ENCODE results near the gene FKBP1B.
"Not testable (repeated sequence)": the region's sequence is repeated elsewhere in the genome, so short reads cannot be mapped to it uniquely, and the experiment has no call there.

Gene FKBP1B

GRCh38 chr2:24058564-24059271 is 9.2 kb downstream of the FKBP1B start:
- no peak for DNase-seq (ENCODE audit: low spot score)

- DNase-seq (ENCODE audit: low spot score), result no peak
Measured at GRCh38 chr2:24065341-24065740, 15.8 kb downstream of the FKBP1B start.

- no peak for DNase-seq (ENCODE audit: low spot score)
Measured at GRCh38 chr2:24072259-24072658, 22.7 kb downstream of the FKBP1B start.

GRCh38 chr2:24073816-24074215 is 24.3 kb downstream of the FKBP1B start:
- DNase-seq (ENCODE audit: low spot score), result no peak

- DNase-seq (ENCODE audit: low spot score), result no peak
Measured at GRCh38 chr2:24075259-24075658, 25.7 kb downstream of the FKBP1B start.

- DNase-seq (ENCODE audit: low spot score), result peak; percentile 95
Measured at GRCh38 chr2:24075915-24076848, 26.6 kb downstream of the FKBP1B start, which contains the start of gene SF3B6. Gene SF3B6 (minus strand): TSS chr2:24076326. CDS start chr2:24076229, 97 bp downstream.

- no peak for DNase-seq (ENCODE audit: low spot score)
Measured at GRCh38 chr2:24076849-24077534, 27.5 kb downstream of the FKBP1B start.

- peak; percentile 14 for DNase-seq (ENCODE audit: low spot score)
Measured at GRCh38 chr2:24077535-24077877, 28.0 kb downstream of the FKBP1B start.

GRCh38 chr2:24077879-24078278 is 28.3 kb downstream of the FKBP1B start:
- DNase-seq (ENCODE audit: low spot score), result no peak

GRCh38 chr2:24080701-24081100 is 31.2 kb downstream of the FKBP1B start:
- DNase-seq (ENCODE audit: low spot score), result no peak

- DNase-seq (ENCODE audit: low spot score), result no peak
Measured at GRCh38 chr2:24082787-24083566, 33.4 kb downstream of the FKBP1B start.

- DNase-seq (ENCODE audit: low spot score), result peak; percentile 67
Measured at GRCh38 chr2:24083567-24084385, 34.2 kb downstream of the FKBP1B start.

- DNase-seq (ENCODE audit: low spot score), result peak; percentile 96
Measured at GRCh38 chr2:24084386-24085199, 35.1 kb downstream of the FKBP1B start, which contains the start of gene TP53I3. Gene TP53I3 (minus strand): TSS chr2:24084834. CDS start chr2:24084326, 508 bp downstream.

- peak; percentile 43 for DNase-seq (ENCODE audit: low spot score)
Measured at GRCh38 chr2:24085200-24085489, 35.6 kb downstream of the FKBP1B start.

- DNase-seq (ENCODE audit: low spot score), result no peak
Measured at GRCh38 chr2:24086241-24086640, 36.7 kb downstream of the FKBP1B start.

- DNase-seq (ENCODE audit: low spot score), result no peak
Measured at GRCh38 chr2:24087032-24087431, 37.5 kb downstream of the FKBP1B start.

- no peak for DNase-seq (ENCODE audit: low spot score)
Measured at GRCh38 chr2:24088821-24089359, 39.3 kb downstream of the FKBP1B start.

- DNase-seq (ENCODE audit: low spot score), result not testable (repeated sequence)
Measured at GRCh38 chr2:24093270-24093669, 43.7 kb downstream of the FKBP1B start.

- not testable (repeated sequence) for DNase-seq (ENCODE audit: low spot score)
Measured at GRCh38 chr2:24095171-24095677, 45.7 kb downstream of the FKBP1B start.

All from AG20443 (cell line).